ENCODE results near the gene H1-8. TPM values are rescaled to one million over a fixed set of nuclear protein-coding genes. Genes with fewer than 3 reads are reported as not detected.

Gene H1-8
- total RNA-seq, 4 donors from 2014 or later = not detected

DNA sequence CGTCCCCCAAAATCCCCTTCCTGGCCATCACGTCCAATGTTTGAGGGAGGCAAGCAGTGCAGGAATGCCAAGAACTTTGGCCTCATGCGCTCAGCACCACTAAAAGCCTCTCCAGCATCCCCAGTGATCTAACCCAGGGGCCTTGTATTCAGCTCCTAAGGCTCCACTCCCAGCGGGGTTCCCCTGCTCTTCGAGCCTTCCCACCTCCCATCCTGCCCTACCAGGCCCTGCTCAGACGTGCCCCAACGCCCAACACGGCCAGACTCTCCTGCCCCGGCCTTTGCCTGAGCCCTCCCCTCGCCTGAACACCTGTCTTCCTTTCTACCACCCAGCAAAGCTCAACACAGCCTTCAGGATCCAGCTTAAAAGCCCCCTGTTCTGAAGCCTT lies 33.0 kb downstream of the H1-8 start:
- H3K9me3 ChIP-seq = no peaks in the 10 kb centered on the region
- H3K4me3 ChIP-seq = no peak overlapping the region
- no peaks in the 10 kb centered on the region for H3K27me3 ChIP-seq
- DNase-seq = no peak
- peak overlapping the region; percentile 65 to 92 (median 86) for H3K27ac ChIP-seq
- H3K36me3 ChIP-seq = peaks cover 0 to 18% (median 0%) of the 10 kb centered on the region in 3 donors
- TF ChIP-seq CTCF (IDR thresholded peaks at IDR 0.05) (no peak), POLR2A (IDR thresholded peaks at IDR 0.05) (no peak)
- peaks cover 0 to 36% (median 23%) of the 10 kb centered on the region in 4 donors for H3K4me1 ChIP-seq

DNA sequence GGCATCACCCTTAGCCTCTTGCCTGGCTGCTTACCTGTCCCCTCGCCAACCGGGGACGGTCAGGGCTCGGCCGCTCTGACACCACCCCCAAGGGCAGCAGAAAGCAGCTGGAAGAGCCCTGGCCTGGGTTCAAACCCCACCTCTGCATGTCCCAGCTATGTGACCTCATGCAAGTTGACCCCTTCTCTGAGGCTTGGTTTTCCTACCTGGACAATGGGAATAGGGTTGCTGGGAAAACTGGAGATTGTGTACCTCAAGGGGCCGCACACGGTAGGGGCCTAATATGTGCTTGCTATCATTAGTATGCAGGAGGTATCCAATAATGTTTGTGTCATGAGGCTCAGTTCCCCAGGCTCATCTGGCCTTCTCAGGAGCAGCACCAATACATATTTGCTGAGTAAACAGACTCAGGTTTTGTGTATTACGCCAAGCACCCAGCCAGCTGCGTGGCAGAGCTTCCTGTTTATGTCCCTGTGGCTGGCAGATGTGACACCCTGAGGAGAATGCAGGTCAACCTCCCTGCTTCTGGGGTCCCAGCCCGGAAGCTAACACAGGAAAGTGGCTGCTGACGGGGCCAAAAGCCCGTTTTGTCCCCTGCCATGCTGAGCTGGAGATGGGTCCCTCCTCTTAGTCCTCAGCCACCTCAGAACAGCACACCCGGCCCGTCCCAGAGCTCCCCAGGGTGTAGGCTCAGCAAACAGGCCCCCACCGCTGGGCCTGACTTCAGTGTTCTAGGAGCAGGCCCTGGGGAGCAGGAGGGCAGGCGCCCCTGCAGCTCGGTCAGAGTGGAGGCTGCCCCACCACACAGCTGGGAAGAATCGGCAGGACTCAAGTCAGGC lies 33.8 kb downstream of the H1-8 start:
- peak in 2 of 3 donors; percentile 95 for DNase-seq
- peaks cover 0 to 36% (median 23%) of the 10 kb centered on the region in 4 donors for H3K4me1 ChIP-seq
- peak overlapping the region; percentile 65 to 92 (median 86) for H3K27ac ChIP-seq
- no peaks in the 10 kb centered on the region for H3K9me3 ChIP-seq
- H3K4me3 ChIP-seq = peak overlapping the region in 1 of 4 donors; percentile 20
- H3K27me3 ChIP-seq = no peaks in the 10 kb centered on the region
- peaks cover 0 to 15% (median 0%) of the 10 kb centered on the region in 3 donors for H3K36me3 ChIP-seq
- TF ChIP-seq POLR2A (IDR thresholded peaks at IDR 0.05) (no peak), CTCF (IDR thresholded peaks at IDR 0.05) (no peak)

GRCh38 chr3:129577366-129577765 lies 34.4 kb downstream of the H1-8 start:
- peak overlapping the region in 1 of 4 donors; percentile 20 for H3K4me3 ChIP-seq
- H3K27me3 ChIP-seq = no peaks in the 10 kb centered on the region
- peaks cover 0 to 16% (median 0%) of the 10 kb centered on the region in 3 donors for H3K36me3 ChIP-seq
- TF ChIP-seq CTCF (IDR thresholded peaks at IDR 0.05) (no peak), POLR2A (IDR thresholded peaks at IDR 0.05) (no peak)
- peaks cover 0 to 36% (median 23%) of the 10 kb centered on the region in 4 donors for H3K4me1 ChIP-seq
- DNase-seq = peak in 1 of 3 donors; percentile 70
- H3K9me3 ChIP-seq = no peaks in the 10 kb centered on the region
- peak overlapping the region; percentile 65 to 92 (median 86) for H3K27ac ChIP-seq

DNA sequence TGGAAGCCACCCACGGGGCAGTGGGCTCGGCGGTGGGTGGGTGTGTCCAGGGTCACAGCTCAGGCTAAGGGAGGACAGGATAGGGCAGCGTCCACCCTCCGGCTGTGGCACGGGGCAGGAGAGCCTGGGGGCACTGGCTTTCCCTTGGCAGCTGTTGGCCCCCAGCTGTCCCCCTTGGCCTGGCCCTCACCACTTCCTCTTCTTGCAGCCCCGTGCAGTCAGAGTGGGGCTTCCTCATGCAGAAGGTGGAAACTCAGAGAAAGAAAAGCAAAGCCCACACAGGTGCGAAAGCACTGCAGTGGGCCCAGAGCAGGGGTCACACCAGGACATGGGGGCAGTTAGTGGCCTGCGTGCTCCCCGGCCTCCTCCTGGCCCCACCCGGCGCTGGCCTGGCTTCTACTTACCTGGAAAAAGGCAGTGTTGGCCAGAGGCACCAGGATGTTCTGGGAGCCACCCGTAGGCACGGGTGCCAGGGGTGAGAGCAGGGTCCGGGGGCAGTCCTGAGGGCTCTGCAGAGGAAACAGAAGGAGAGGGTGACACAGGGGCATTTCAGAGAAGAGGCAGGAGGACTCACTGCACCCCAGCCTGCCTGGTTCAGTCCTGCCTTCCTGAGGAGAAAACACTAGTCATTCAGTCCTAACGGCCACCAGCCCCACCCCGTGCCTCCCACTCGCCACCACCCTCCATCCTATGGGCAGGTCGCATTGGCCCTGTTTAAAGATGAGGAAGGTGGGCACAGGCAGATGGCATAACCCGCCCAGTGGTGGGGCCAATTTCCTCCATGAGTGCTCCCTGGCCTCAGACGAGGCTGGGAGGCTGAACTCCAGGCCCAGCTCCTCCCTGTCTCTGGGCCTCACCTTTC lies 35.2 kb downstream of the H1-8 start:
- Histone ChIP-seq H3K27ac (peak overlapping the region; percentile 65 to 92 (median 86)), H3K4me3 (peak overlapping the region in 1 of 4 donors; percentile 16), H3K4me1 (peaks cover 0 to 36% (median 23%) of the 10 kb centered on the region in 4 donors), H3K9me3 (no peaks in the 10 kb centered on the region), H3K27me3 (no peaks in the 10 kb centered on the region), H3K36me3 (peaks cover 0 to 16% (median 0%) of the 10 kb centered on the region in 3 donors)
- peak in 2 of 3 donors; percentile 87 to 88 for DNase-seq
- TF ChIP-seq CTCF (IDR thresholded peaks at IDR 0.05) = no peak
- no peak for TF ChIP-seq POLR2A (IDR thresholded peaks at IDR 0.05)

GRCh38 chr3:129579991-129580390 lies 37.0 kb downstream of the H1-8 start:
- no peaks in the 10 kb centered on the region for H3K27me3 ChIP-seq
- H3K36me3 ChIP-seq = peaks cover 0 to 17% (median 0%) of the 10 kb centered on the region in 3 donors
- no peak overlapping the region for H3K4me3 ChIP-seq
- no peak for TF ChIP-seq POLR2A (IDR thresholded peaks at IDR 0.05)
- no peak for TF ChIP-seq CTCF (IDR thresholded peaks at IDR 0.05)
- DNase-seq = no peak
- H3K9me3 ChIP-seq = no peaks in the 10 kb centered on the region
- H3K27ac ChIP-seq = no peak overlapping the region
- peaks cover 0 to 36% (median 23%) of the 10 kb centered on the region in 4 donors for H3K4me1 ChIP-seq
